SK-MEL-5 (cell line): ENCODE results near the gene DPAGT1. TPM values are rescaled to one million over a fixed set of nuclear protein-coding genes. Genes with fewer than 3 reads are reported as not detected.
"Not testable (repeated sequence)": the region's sequence is repeated elsewhere in the genome, so short reads cannot be mapped to it uniquely, and the experiment has no call there.

ENCODE experiments used
- DNase-seq: peaks from one replicate; pipeline ENCODE4 v3.0.0-alpha.2; 2016; ENCODE audit warnings: low read depth, low spot score
- in situ Hi-C: cut with HindIII; loops from 2 replicates; pipeline ENCODE4 v1.10.0; 2016; ENCODE audit warnings: low sequenced_read_pairs, high pct_unique_total_duplicates, low pct_unique_long_range_greater_than_20kb
- total RNA-seq: library from RNA; depleted of rRNA; stranded (reverse); fragments of >200 nt; shearing (Covaris generic); gene quantifications from 2 replicates; pipeline ENCODE4 v1.2.3, GENCODE V29; 2014

The DPAGT1 gene
- total RNA-seq, 1 experiment from 2014 or later = 22.3 TPM

DNA sequence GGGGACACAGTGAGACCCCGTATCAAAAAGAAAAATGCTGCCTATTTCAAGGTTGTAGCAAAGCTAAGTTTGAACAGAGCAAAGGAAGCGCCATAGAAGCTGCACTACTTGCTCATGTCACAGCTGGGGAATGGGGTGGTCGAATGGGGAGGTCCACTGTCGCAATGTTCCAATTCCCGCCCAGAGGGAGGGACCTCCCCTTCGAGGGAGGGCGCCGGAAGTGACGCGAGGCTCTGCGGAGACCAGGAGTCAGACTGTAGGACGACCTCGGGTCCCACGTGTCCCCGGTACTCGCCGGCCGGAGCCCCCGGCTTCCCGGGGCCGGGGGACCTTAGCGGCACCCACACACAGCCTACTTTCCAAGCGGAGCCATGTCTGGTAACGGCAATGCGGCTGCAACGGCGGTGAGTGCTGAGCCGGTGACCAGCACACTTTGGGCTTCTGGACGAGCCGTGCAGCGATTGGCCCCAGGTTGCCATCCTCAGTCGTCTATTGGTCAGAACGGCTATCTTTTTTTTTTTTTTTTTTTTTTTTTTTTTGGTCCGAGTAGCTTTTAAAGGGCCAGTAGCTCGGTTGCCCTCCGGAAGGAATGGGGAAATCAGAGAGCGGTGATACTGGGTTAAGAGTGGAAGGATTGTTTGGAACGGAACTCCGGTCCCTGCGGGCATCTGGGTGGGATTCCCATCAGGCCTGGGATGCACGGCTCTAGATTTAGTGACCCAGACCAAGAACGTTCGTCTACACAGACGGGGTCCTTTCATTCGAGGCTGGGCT, 16.8 kb downstream of the DPAGT1 start, which contains the start of gene HMBS:
Gene HMBS, plus strand, starts transcription at position 219 of the 774 bp plus-strand sequence. Its CDS starts 153 bp downstream, at position 372.
- DNase-seq = peak; percentile 90
- in situ Hi-C loops = no loop called here

DNA sequence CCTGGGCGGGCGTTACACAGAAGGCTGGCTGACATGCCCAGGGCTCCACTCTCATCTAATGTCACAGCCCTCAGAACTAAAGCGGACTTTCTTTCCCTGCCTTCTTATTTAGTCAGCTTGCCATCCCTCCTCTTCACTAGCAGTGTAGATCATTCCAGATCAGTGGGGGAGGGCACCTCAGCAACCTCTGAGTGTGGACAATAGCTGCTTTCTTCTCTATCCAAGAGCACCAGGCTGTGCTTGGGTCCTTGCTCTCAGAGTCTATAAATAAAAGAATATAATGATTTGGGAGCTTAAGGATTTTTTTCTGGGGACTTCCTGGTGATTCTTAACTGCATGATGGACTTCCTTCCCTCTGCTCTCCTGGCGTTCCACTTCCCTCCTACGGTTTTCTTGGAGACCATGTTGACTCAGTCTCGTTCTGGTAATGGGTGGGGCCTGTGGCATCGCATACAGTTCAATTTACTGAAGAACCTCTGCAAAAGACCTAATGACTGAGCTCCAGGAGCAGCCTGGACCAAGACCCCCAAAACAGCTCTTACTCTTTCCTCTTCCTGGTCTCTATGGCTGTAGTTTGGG, 19.9 kb downstream of the DPAGT1 start:
- peak; percentile 33 for DNase-seq
- in situ Hi-C loops = no loop called here

GRCh38 chr11:119078675-119079420, 22.8 kb downstream of the DPAGT1 start:
- DNase-seq = no peak
- in situ Hi-C loops = no loop called here

DNA sequence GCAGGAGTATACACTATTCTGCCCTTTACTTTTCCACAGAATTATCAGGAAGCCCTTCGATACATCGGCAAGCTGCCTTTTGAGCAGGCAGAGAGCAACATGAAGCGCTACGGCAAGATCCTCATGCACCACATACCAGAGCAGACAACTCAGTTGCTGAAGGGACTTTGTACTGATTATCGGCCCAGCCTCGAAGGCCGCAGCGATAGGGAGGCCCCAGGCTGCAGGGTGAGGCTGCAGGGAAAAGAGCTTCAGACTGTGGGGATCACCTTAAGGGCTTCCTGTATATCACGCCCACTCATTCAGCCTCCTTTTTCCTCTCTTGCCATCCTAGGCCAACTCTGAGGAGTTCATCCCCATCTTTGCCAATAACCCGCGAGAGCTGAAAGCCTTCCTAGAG, 23.8 kb downstream of the DPAGT1 start:
- in situ Hi-C loops = no loop called here
- DNase-seq = no peak

- peak; percentile 92 for DNase-seq
- in situ Hi-C loops = no loop called here
These were observed 34.1 kb downstream of the DPAGT1 start, which contains the start of gene VPS11 for GRCh38 chr11:119067371-119068222. TSS of gene VPS11 (plus strand) at chr11:119067818. CDS start at chr11:119067824, 6 bp downstream.

GRCh38 chr11:119065369-119065768, 36.3 kb downstream of the DPAGT1 start:
- DNase-seq = peak; percentile 61
- in situ Hi-C loops = no loop called here

DNA sequence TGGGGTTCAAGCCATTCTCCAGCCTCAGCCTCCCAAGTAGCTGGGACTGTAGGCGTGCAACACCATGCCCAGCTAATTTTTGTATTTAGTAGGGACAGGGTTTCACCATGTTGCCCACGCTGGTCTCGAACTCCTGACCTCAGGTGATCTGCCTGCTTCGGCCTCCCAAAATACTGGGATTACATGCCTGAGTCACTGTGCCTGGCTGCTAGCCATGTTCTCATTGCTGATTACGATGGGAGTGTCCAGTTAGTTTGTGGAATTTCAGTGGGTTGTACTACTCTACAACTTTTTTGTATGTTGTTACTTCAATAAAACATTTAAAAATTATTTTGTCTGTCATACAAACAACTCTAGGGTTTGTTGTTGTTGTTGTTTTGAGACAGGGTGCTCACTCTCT, 38.9 kb downstream of the DPAGT1 start:
- in situ Hi-C loops = no loop called here
- no peak for DNase-seq

DNA sequence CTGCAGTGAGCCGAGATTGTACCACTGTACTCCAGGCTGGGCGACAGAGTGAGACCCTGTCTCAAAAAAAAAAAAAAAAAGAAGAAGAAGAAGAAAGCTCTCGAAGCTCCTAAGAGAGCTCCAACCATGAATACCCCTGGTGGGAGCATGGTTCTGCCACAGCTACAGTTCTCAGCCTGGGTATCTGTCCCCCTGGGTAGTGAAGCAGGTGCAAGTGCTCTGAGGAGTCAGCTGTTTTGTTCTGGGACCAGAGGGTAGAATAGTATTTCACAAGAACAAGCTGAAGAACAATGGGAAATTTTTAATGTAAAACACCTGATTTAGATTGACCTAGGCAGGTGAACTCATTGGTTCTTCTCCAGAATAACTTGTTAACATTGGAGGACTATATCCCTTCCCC, 40.4 kb downstream of the DPAGT1 start:
- DNase-seq = no peak
- in situ Hi-C loops = no loop called here

- DNase-seq, in situ Hi-C loops: not testable (repeated sequence)
These were observed 42.5 kb downstream of the DPAGT1 start for GRCh38 chr11:119059128-119059527.

- in situ Hi-C loops = no loop called here
- DNase-seq = peak; percentile 92
These were observed 44.5 kb downstream of the DPAGT1 start, which contains the start of gene HYOU1 for GRCh38 chr11:119057000-119057769. TSS of gene HYOU1 (minus strand) at chr11:119057205. CDS start at chr11:119056160, 1,045 bp downstream.

DNA sequence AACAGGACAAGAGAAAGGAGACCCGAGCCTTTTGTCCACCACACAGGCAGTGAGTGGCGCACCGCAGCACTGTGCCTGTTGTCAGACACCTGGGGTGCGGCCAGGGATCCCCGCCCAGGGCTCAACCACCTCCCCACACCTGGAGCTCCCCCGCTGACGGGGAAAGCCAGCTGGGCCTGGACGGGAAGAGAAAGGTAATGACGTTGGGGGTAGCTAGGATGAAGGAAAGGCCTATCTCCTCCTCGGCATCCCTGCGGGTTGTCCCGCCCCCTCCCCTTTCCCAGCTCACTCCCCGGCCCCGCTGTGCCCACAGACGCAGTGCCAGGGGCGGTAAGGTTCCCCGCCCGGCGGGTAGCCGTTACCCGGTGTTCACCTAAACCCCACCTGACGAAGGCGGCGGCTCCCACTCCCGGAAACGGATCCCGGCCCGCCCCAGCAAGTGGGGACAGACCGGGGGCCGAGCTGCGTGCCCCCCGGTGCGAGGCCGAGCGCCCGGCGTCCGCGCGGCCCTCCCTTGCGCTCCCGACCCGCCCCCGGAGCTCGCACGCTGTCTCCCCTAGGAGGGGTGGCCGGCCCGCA, 45.1 kb downstream of the DPAGT1 start:
- in situ Hi-C loops = no loop called here
- no peak for DNase-seq

- DNase-seq = peak; percentile 61
- in situ Hi-C loops = no loop called here
These were observed 45.8 kb downstream of the DPAGT1 start for GRCh38 chr11:119055901-119056300.

DNA sequence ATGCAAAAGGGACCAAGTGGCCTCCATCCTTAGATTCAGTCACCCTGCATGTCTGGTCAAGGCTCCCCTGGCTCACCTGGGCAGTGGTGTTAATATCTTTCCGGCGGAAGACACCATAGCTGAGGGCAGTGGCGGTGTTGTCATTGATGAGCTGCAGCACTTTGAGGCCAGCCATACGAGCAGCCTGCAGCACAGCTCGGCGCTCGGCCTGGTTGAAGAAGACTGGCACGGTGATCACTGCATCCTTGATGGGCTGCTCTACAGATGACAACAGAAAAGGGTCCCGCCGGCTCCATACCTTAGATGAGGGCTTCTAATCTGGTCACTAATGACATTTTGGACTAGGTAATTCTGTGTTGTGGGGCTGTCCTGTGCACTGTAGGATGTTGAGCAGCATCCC, 47.2 kb downstream of the DPAGT1 start:
- in situ Hi-C loops = no loop called here
- DNase-seq = no peak

DNA sequence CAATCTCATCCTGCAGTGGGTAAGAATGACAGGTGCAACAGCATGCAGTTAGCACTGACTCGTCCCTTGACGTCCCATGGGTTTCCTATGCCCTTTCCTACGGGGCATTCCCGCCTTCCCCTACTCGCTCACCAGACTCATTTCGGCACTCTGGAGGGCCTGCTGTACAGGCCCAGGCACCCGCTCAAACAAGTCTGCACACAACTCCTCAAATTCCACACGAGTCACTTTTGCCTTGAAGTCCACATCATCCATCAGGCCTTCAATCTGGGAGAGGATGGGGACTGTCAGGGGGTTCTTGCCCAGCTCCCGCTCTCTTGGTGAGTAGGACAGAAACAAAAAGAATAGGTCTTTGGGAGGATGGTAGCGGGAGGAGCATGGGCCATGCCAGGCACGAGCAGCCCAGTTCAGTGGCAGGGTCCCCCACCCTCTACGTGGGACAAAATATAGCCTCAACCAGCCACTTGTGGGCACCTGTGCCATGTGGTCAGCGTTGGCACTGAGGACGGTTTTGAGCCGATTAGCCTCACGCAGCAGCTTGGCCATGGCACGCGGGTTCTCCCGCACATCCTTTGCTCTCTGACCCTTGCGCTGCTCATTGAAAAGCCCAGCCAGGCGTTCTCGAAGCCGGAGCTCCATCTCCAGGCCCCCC, 49.4 kb downstream of the DPAGT1 start:
- in situ Hi-C loops = no loop called here
- no peak for DNase-seq

DNA sequence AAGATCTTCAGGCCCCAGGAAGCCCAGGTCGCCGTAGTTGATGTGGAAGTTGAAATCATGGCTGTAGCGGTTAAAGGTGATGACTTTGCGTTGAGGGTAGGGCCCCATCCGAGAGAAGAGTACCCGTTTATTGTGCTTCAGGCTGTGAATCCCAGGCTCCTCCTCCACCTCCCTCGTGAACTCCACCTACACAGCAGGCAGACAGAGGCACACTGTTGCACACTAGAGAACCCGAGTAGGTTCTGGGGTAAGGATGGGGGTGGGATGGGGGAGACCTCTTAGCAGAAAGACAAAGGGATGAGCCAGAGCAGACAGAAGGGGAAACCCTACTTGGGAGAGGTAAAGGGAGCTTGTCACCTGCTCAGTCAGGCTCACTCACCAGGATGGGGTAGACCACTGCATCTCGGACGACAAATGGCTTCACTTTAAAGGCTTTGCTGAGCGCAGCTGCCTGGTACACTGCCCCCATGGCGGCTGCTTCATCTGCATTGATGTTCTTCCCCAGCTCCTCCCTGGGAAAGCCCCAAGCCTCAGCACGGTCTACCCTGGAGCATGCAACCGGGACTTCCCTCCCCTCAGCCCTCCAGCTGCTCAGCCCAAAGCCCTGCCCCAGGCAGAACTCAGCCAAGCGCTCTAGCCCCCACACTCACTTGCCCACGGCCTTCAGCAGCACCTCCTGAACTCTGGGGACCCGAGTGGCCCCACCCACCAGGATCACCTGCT, 50.1 kb downstream of the DPAGT1 start:
- in situ Hi-C loops = no loop called here
- DNase-seq = no peak
